CD4-positive, alpha-beta T cell treated with Interleukin-6 at 100 ng/mL for 8 hours (primary cell): ENCODE measurements around the gene CDK5R2.

Source experiments
- DNase-seq: peaks from one replicate; pipeline ENCODE4 v3.0.0-alpha.2; 2020; ENCODE audit warnings: mixed read lengths, low spot score

CDK5R2 gene

GRCh38 chr2:219002395-219003266, 43.2 kb downstream of the CDK5R2 start:
- peak; percentile 14 for DNase-seq

GRCh38 chr2:219003267-219003634, 43.8 kb downstream of the CDK5R2 start:
- DNase-seq: no peak

- DNase-seq: no peak
These were observed 44.5 kb downstream of the CDK5R2 start for GRCh38 chr2:219003979-219004378.

DNA sequence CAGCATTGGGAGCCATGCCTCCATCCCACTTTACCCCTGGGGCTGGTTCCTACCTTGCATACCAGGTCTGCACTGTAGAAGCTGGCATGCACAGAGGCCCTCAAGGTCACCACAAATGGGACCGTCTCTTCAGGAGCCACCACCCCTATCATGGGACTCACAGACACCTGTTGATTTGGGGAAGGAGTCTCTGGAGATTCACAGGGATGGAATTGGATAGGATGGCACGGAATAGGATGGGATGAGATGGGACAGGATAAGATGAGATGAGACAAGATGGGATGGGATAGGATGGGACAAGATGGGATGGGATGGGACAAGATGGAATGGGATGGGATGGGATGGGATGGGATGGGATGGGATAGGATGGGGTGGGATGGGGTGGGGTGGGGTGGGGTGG, 49.8 kb downstream of the CDK5R2 start:
- DNase-seq: no peak

DNA sequence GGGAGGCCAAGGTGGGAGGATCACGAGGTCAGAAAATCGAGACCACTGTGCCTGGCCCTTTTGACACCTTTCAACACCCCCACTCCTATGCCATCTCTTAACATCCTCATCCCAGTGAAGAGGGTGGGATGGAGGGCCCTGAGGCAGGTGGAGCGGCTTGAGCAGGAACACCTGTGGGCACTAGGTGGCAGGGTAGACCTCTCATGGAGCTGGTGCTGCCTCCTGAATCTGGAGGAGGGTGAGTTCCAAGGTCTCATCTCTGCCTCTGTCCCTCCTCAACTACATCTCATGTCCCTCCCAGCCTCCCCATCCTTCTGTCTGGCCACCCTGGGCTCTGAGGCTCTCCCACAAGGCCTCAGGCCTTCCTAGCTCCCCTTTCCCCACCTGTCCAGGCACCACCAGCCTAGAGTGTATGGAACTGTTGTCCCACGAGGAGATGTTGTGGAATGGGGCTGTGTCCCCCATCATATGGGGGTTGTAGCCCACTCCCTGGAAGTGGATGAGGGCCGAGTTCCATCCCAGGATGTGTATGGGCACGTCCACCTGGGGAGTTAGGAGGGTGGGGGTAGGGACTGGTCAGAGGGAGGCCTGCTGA, 50.8 kb downstream of the CDK5R2 start:
- DNase-seq: no peak

DNA sequence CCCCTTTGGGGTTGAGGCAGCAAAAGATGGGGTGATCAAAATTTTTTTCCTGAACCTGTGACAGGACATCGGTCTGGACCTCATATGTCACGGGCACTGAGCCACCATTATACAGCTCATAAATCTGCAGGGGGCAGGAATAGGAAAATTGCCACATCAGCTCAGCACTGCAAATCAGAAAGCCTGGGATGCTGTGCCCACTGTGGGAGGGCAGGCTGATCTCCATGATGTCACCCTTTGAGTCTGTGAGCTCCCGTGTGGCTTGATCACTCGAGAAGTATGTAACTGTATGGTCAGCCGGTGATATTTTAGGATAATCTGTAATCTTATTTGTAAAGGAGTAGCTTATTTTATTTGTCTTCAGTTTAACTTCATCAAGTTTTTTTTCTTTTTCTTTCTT, 51.4 kb downstream of the CDK5R2 start:
- no peak for DNase-seq
